H1 (cell line): ENCODE data around the gene PLOD1. TPM values are rescaled to one million over a fixed set of nuclear protein-coding genes. Genes with fewer than 3 reads are reported as not detected.

Experiments used
- CTCF ChIA-PET: fragments of 300-600 bp; sonication (Branson Sonifier 250); formaldehyde crosslinking; loops from one replicate; lab custom pipeline; 2021; ENCODE audit not compliant: partially characterized antibody; lab: Charles Lee
- POLR2A ChIA-PET: fragments of 300-600 bp; sonication (Branson Sonifier 250); formaldehyde crosslinking; loops from one replicate; lab custom pipeline; 2021; ENCODE audit warnings: inconsistent platforms; ENCODE audit not compliant: partially characterized antibody; lab: Charles Lee
- DNase-seq, 2 experiments: peaks; one replicate each; pipeline versions ENCODE4 v3.0.0 to v3.0.0-alpha.2; 2010 to 2022; ENCODE audit warnings: low spot score in 2 of 2, low read depth in 1 of 2, mixed read lengths in 1 of 2
- FAIRE-seq: peaks from 2 replicates; lab custom pipeline; 2011; peaks lifted over from hg19 to GRCh38; lab: Jason Lieb, UNC
- H2AFZ ChIP-seq: 2 replicates; pipeline ENCODE4 v1.8.1; 2012; ENCODE audit warnings: low read length, inconsistent platforms
- H2AK5ac ChIP-seq: 2 replicates; pipeline ENCODE4 v1.6.1; 2013; ENCODE audit warnings: low read depth, low read length
- H2BK120ac ChIP-seq: replicated peaks from 2 replicates; pipeline ENCODE3; 2013; ENCODE audit warnings: low read depth, low read length, inconsistent platforms
- H2BK12ac ChIP-seq: 2 replicates; pipeline ENCODE4 v1.6.1; 2013; ENCODE audit warnings: low read depth, low read length
- H2BK15ac ChIP-seq: 2 replicates; pipeline ENCODE4 v1.6.1; 2013; ENCODE audit warnings: low read length
- H2BK20ac ChIP-seq: 2 replicates; pipeline ENCODE4 v1.6.1; 2013; ENCODE audit warnings: low read length
- H2BK5ac ChIP-seq: 2 replicates; pipeline ENCODE4 v1.6.1; 2013; ENCODE audit warnings: low read depth, low read length
- H3K14ac ChIP-seq: 2 replicates; pipeline ENCODE4 v1.6.1; 2013; ENCODE audit warnings: inconsistent platforms; ENCODE audit not compliant: insufficient read length
- H3K18ac ChIP-seq: 2 replicates; pipeline ENCODE4 v1.6.1; 2013; ENCODE audit warnings: low read length; ENCODE audit errors: extremely low read depth
- H3K23ac ChIP-seq: 2 replicates; pipeline ENCODE4 v1.6.1; 2013; ENCODE audit warnings: inconsistent platforms; ENCODE audit not compliant: insufficient read length
- H3K23me2 ChIP-seq: 2 replicates; pipeline ENCODE4 v1.6.1; 2013; ENCODE audit warnings: low read depth, low read length
- H3K27ac ChIP-seq: 2 replicates; pipeline ENCODE4 v1.6.1; 2011; ENCODE audit warnings: low read depth, low read length, inconsistent platforms
- H3K27me3 ChIP-seq, 4 experiments: replicated peaks in 1 of 4; 1 replicate in 1 of 4; 2 replicates in 3 of 4; pipeline versions ENCODE4 v1.6.1 to v1.8.1; 2011 to 2013; ENCODE audit warnings: low read length in 3 of 4, mild to moderate bottlenecking in 3 of 4, inconsistent platforms in 2 of 4, mixed read lengths in 2 of 4, moderate library complexity in 1 of 4; ENCODE audit not compliant: control insufficient read depth in 3 of 4, insufficient read depth in 3 of 4; ENCODE audit errors: extremely low read depth in 1 of 4
- H3K36me3 ChIP-seq, 4 experiments: 2 replicates each; pipeline versions ENCODE4 v1.6.1 to v1.8.1; 2011 to 2013; ENCODE audit warnings: mild to moderate bottlenecking in 4 of 4, low read length in 3 of 4, moderate library complexity in 2 of 4, control low read depth in 1 of 4, inconsistent platforms in 1 of 4; ENCODE audit not compliant: insufficient read depth in 4 of 4, control insufficient read depth in 2 of 4
- H3K4ac ChIP-seq: replicated peaks from 2 replicates; pipeline ENCODE3; 2013; ENCODE audit warnings: low read length, low read depth, mixed read lengths, inconsistent platforms; ENCODE audit not compliant: insufficient read length
- H3K4me1 ChIP-seq, 4 experiments: replicated peaks in 1 of 4; 1 replicate in 1 of 4; 2 replicates in 3 of 4; pipeline versions ENCODE4 v1.6.1 to v1.8.1; 2011 to 2013; ENCODE audit warnings: low read length in 3 of 4, inconsistent platforms in 2 of 4, mixed read lengths in 1 of 4; ENCODE audit not compliant: insufficient read depth in 4 of 4, control insufficient read depth in 3 of 4
- H3K4me2 ChIP-seq, 2 experiments: 2 replicates each; pipeline versions ENCODE4 v1.6.1 to v1.8.1; 2011 to 2013; ENCODE audit warnings: low read depth in 2 of 2, low read length in 2 of 2, control low read depth in 1 of 2, inconsistent platforms in 1 of 2, mild to moderate bottlenecking in 1 of 2; ENCODE audit not compliant: insufficient read depth in 1 of 2
- H3K4me3 ChIP-seq, 4 experiments: fragments of 200-600, 300-600 bp in 1 of 4; sonication (generic), shearing (Covaris generic), sonication (Bioruptor Twin) in 1 of 4; 2 replicates each; pipeline versions ENCODE4 v1.5.1 to v1.8.1; 2011 to 2016; ENCODE audit warnings: low read length in 4 of 4, low read depth in 3 of 4, control low read depth in 2 of 4, inconsistent platforms in 2 of 4, mild to moderate bottlenecking in 2 of 4, mixed read lengths in 1 of 4, moderate library complexity in 1 of 4; ENCODE audit not compliant: insufficient read depth in 2 of 4; ENCODE audit errors: extremely low read depth in 1 of 4
- H3K56ac ChIP-seq: replicated peaks from 2 replicates; pipeline ENCODE3; 2013; ENCODE audit warnings: low read depth, mild to moderate bottlenecking, mixed read lengths, low read length, inconsistent platforms; ENCODE audit not compliant: insufficient read length
- H3K79me1 ChIP-seq: 2 replicates; pipeline ENCODE4 v1.6.1; 2013; ENCODE audit warnings: low read depth, low read length, control low read depth
- H3K79me2 ChIP-seq, 2 experiments: 2 replicates each; pipeline versions ENCODE4 v1.6.1 to v1.8.1; 2012 to 2013; ENCODE audit warnings: low read length in 2 of 2, mild to moderate bottlenecking in 2 of 2, inconsistent platforms in 1 of 2; ENCODE audit not compliant: insufficient read depth in 2 of 2, control insufficient read depth in 1 of 2
- H3K9ac ChIP-seq, 4 experiments: replicated peaks in 1 of 4; 1 replicate in 1 of 4; 2 replicates in 3 of 4; pipeline versions ENCODE4 v1.6.1 to v1.8.1; 2011 to 2013; ENCODE audit warnings: low read depth in 3 of 4, low read length in 3 of 4, control low read depth in 2 of 4, mild to moderate bottlenecking in 2 of 4, moderate library complexity in 2 of 4, inconsistent platforms in 1 of 4; ENCODE audit errors: extremely low read depth in 1 of 4
- H3K9me3 ChIP-seq, 2 experiments: 2 replicates each; pipeline versions ENCODE4 v1.6.1 to v1.8.1; 2012 to 2013; ENCODE audit warnings: mild to moderate bottlenecking in 2 of 2, moderate library complexity in 2 of 2, control low read depth in 1 of 2, inconsistent platforms in 1 of 2, low read depth in 1 of 2, low read length in 1 of 2, mixed read lengths in 1 of 2; ENCODE audit not compliant: insufficient read depth in 2 of 2
- H4K20me1 ChIP-seq, 2 experiments: replicated peaks in 1 of 2; 2 replicates each; pipeline versions ENCODE3 to v1.8.1; 2011 to 2013; ENCODE audit warnings: inconsistent platforms in 2 of 2, low read length in 2 of 2, mild to moderate bottlenecking in 1 of 2; ENCODE audit not compliant: insufficient read depth in 2 of 2, control insufficient read depth in 1 of 2
- H4K5ac ChIP-seq: 2 replicates; pipeline ENCODE4 v1.6.1; 2013; ENCODE audit warnings: low read length, low read depth, mixed read lengths, inconsistent platforms; ENCODE audit not compliant: insufficient read length
- H4K8ac ChIP-seq: 2 replicates; pipeline ENCODE4 v1.8.0; 2013; ENCODE audit warnings: mild to moderate bottlenecking, moderate library complexity, low read length, inconsistent platforms; ENCODE audit not compliant: insufficient read depth; ENCODE audit errors: extremely low read depth
- H4K91ac ChIP-seq: replicated peaks from 2 replicates; pipeline ENCODE3; 2013; ENCODE audit warnings: low read length, mixed read lengths, inconsistent platforms; ENCODE audit not compliant: insufficient read length
- CBX5 ChIP-seq: fragments of 300-800, 300-1000 bp; sonication (generic); IDR thresholded peaks from 2 replicates; pipeline ENCODE4 v1.7.1; 2016; ENCODE audit warnings: antibody characterized with exemption, low read length, low read depth
- CTCF ChIP-seq, 3 experiments: IDR thresholded peaks; 1 replicate in 2 of 3; 2 replicates in 1 of 3; pipeline versions ENCODE4 v1.5.1 to v1.6.1; 2011; ENCODE audit warnings: low read length in 3 of 3, mild to moderate bottlenecking in 3 of 3, inconsistent platforms in 2 of 3, low read depth in 1 of 3, moderate library complexity in 1 of 3; ENCODE audit not compliant: insufficient read depth in 1 of 3; ENCODE audit errors: control extremely low read depth in 1 of 3
- EGR1 ChIP-seq: IDR thresholded peaks from 2 replicates; pipeline ENCODE4 v1.6.1; 2011; ENCODE audit warnings: low read depth, low read length, borderline replicate concordance
- EZH2 ChIP-seq: fragments of 200-600 bp; sonication (generic); IDR thresholded peaks from 2 replicates; pipeline ENCODE4 v1.7.1; 2012; ENCODE audit warnings: low read depth, mild to moderate bottlenecking, moderate library complexity, low read length, inconsistent platforms; ENCODE audit not compliant: severe bottlenecking
- JUN ChIP-seq: IDR thresholded peaks from 2 replicates; pipeline ENCODE4 v1.6.1; 2011; ENCODE audit warnings: low read depth, mild to moderate bottlenecking, improper control_type of control experiment, low read length
- NANOG ChIP-seq: IDR thresholded peaks from 2 replicates; pipeline ENCODE4 v1.6.1; 2011; ENCODE audit warnings: low read length, low read depth, mild to moderate bottlenecking, inconsistent platforms; ENCODE audit not compliant: insufficient read depth, poor library complexity, severe bottlenecking
- RAD21 ChIP-seq, 2 experiments: IDR thresholded peaks in 1 of 2; conservative IDR thresholded peaks in 1 of 2; 2 replicates each; pipeline ENCODE4 v1.6.1; 2011; ENCODE audit warnings: low read depth in 2 of 2, low read length in 2 of 2, improper control_type of control experiment in 1 of 2, inconsistent platforms in 1 of 2, mild to moderate bottlenecking in 1 of 2, moderate library complexity in 1 of 2
- RNF2 ChIP-seq: fragments of 200-900, 300-1000 bp; sonication (generic); IDR thresholded peaks from 2 replicates; pipeline ENCODE4 v1.7.1; 2016; ENCODE audit warnings: borderline replicate concordance, low read depth, mild to moderate bottlenecking, antibody characterized with exemption, low read length; ENCODE audit not compliant: poor library complexity, severe bottlenecking; ENCODE audit errors: missing control alignments
- SP1 ChIP-seq: IDR thresholded peaks from 2 replicates; pipeline ENCODE4 v1.6.1; 2011; ENCODE audit warnings: low read depth, low read length
- TAF1 ChIP-seq: IDR thresholded peaks from 2 replicates; pipeline ENCODE4 v1.6.1; 2011; ENCODE audit warnings: mild to moderate bottlenecking, low read depth, low read length
- WGBS, 2 experiments: shearing (Covaris generic) in 1 of 2; methylation state at CpG; one replicate each; pipeline versions ENCODE4 v1.1.6 to v1.1.7; 2013 to 2015; ENCODE audit warnings: low lambda C conversion rate in 2 of 2, mixed read lengths in 2 of 2, inconsistent platforms in 1 of 2, low coverage in 1 of 2, missing lambda C conversion rate in 1 of 2; ENCODE audit not compliant: insufficient replicate concordance in 2 of 2, insufficient coverage in 1 of 2, insufficient read length in 1 of 2; ENCODE audit errors: extremely low coverage in 1 of 2, missing lambda C conversion rate in 1 of 2; 5-methylcytosine and 5-hydroxymethylcytosine counted together
- polyA plus RNA-seq, 7 experiments: library from polyadenylated mRNA; depleted of rRNA in 3 of 7; stranded (reverse) in 5 of 7; unstranded in 2 of 7; fragments of >200 nt in 5 of 7; fragments of 200-250 nt in 2 of 7; gene quantifications; 1 replicate in 5 of 7; 2 replicates in 1 of 7; 4 replicates in 1 of 7; pipeline versions ENCODE4 v1.2.1 to v1.2.3, GENCODE V29; 2011 to 2013; ENCODE audit warnings: missing spikeins in 2 of 7, mixed read lengths in 2 of 7
- total RNA-seq: library from RNA; stranded (reverse); fragmentation: NEBNext Ultra II Directional; extraction: Animal tissue kit (Norgen Biotek cat#: 25700); gene quantifications from 2 replicates; pipeline ENCODE4 v1.2.1, GENCODE V29; 2021

PLOD1 gene
- total and polyA plus RNA-seq, 2 of the 8 experiments (the other 6 are each of a cell fraction or from before 2014, with no cell fraction given), result 44.9 to 51.8 TPM

GRCh38 chr1:11960276-11960675, 25.8 kb downstream of the PLOD1 start:
- Histone ChIP-seq H3K14ac (no peak overlapping the region), H2BK20ac (no peak overlapping the region), H3K9me3 (no peaks in the 10 kb centered on the region), H3K79me1 (no peaks in the 10 kb centered on the region), H2AK5ac (no peak overlapping the region), H2BK15ac (no peak overlapping the region), H4K20me1 (peaks cover 0 to 2% of the 10 kb centered on the region in 2 experiments), H3K23me2 (no peaks in the 10 kb centered on the region), H4K8ac (no peak overlapping the region), H2BK5ac (no peak overlapping the region), H3K56ac (no peak overlapping the region), H3K4ac (no peak overlapping the region), H2AFZ (no peak overlapping the region), H3K27ac (no peak overlapping the region), H3K18ac (no peak overlapping the region), H4K5ac (no peak overlapping the region), H4K91ac (no peak overlapping the region), H3K9ac (no peak overlapping the region), H3K4me2 (no peak overlapping the region), H3K4me1 (no peaks in the 10 kb centered on the region), H2BK120ac (no peak overlapping the region), H3K4me3 (no peak overlapping the region), H3K79me2 (no peaks in the 10 kb centered on the region), H3K23ac (no peak overlapping the region), H3K27me3 (no peaks in the 10 kb centered on the region), H3K36me3 (peaks cover 0 to 19% (median 7%) of the 10 kb centered on the region in 4 experiments; a peak in 6 of 8 replicates), H2BK12ac (no peak overlapping the region)
- CTCF ChIA-PET, result interaction anchor here (0.7 to 1.1 kb wide), 2 partner anchors 61 to 96 kb away, joined by 3 read pairs; no protein-coding TSS in a partner anchor
- WGBS, 2 experiments, result 89% methylated on average over 5 of the region's 5 CpGs; no CpG with 5 or more reads in 1 of the 2 experiments
- FAIRE-seq (no peak), DNase-seq (no peak)
- POLR2A ChIA-PET, result interaction anchor here (0.9 to 15.6 kb wide), 3 partner anchors 8 to 49 kb away, joined by 3 to 220 read pairs (median 3); no protein-coding TSS in a partner anchor
- TF ChIP-seq RNF2, result no peak
- no peak for TF ChIP-seq CTCF (IDR thresholded peaks at IDR 0.05; ENCODE audit: control extremely low read depth in 1 of 3, insufficient read depth in 1 of 3, low read depth in 1 of 3, low read length in 3 of 3)
- TF ChIP-seq JUN, result no peak
- TF ChIP-seq CBX5, result no peak
- no peak for TF ChIP-seq EGR1
- no peak for TF ChIP-seq TAF1
- no peak for TF ChIP-seq SP1
- TF ChIP-seq EZH2, result no peak
- TF ChIP-seq RAD21 (IDR thresholded peaks at IDR 0.05 in 1 of 2, conservative IDR thresholded peaks at IDR 0.05 in 1 of 2; ENCODE audit: low read depth in 2 of 2, low read length in 2 of 2), result no peak
- no peak for TF ChIP-seq NANOG
- TF ChIP-seq, all 59 proteins: peak for 0
